Measurements from ENCODE around the gene MSRB1. TPM values are rescaled to one million over a fixed set of nuclear protein-coding genes. Genes with fewer than 3 reads are reported as not detected.
A peak's percentile ranks its signal among the peaks of the same experiment; 100 is the strongest.

Gene MSRB1
- total and polyA plus RNA-seq, 2 of the 13 experiments (the other 11 are each of a cell fraction or from before 2014, with no cell fraction given): 32.1 to 75.4 TPM

GRCh38 chr16:1942810-1943726 lies at the start of gene MSRB1 (continued):
- TF ChIP-seq HNF1A (IDR thresholded peaks at IDR 0.05; ENCODE audit: low read depth): no peak
- TF ChIP-seq HNF1A (CRISPR knock-in tag; IDR thresholded peaks at IDR 0.05; ENCODE audit: borderline replicate concordance): 0 out of 2 replicates have a peak, but pooled peaks have one; percentile 13
- no peak for TF ChIP-seq IRX3 (CRISPR knock-in tag; IDR thresholded peaks at IDR 0.05; ENCODE audit: borderline replicate concordance, low read depth)
- TF ChIP-seq ZNF709 (CRISPR knock-in tag; IDR thresholded peaks at IDR 0.05): peak; percentile 30
- no peak for TF ChIP-seq ZNF572 (CRISPR knock-in tag; IDR thresholded peaks at IDR 0.05)
- peak; percentile 36; the same call in 1 of the 2 replicates for TF ChIP-seq NRL (CRISPR knock-in tag; IDR thresholded peaks at IDR 0.05; ENCODE audit: borderline replicate concordance)
- TF ChIP-seq ZZZ3 (CRISPR knock-in tag; IDR thresholded peaks at IDR 0.05; ENCODE audit: borderline replicate concordance): no peak
- no peak for TF ChIP-seq ZBTB1 (CRISPR knock-in tag; IDR thresholded peaks at IDR 0.05; ENCODE audit: borderline replicate concordance)
- TF ChIP-seq THRA (CRISPR knock-in tag; IDR thresholded peaks at IDR 0.05; ENCODE audit: borderline replicate concordance): no peak
- no peak for TF ChIP-seq ZC3H4 (CRISPR knock-in tag; IDR thresholded peaks at IDR 0.05; ENCODE audit: borderline replicate concordance)
- TF ChIP-seq POLR2AphosphoS2 (IDR thresholded peaks at IDR 0.05; ENCODE audit: low read depth, low read length): no peak
- no peak for TF ChIP-seq RAD51 (IDR thresholded peaks at IDR 0.05; ENCODE audit: borderline replicate concordance)
- TF ChIP-seq NFIB (CRISPR knock-in tag; IDR thresholded peaks at IDR 0.05; ENCODE audit: borderline replicate concordance): no peak
- TF ChIP-seq ZBTB8A (CRISPR knock-in tag; IDR thresholded peaks at IDR 0.05; ENCODE audit: borderline replicate concordance, low read depth): no peak
- TF ChIP-seq ZNF687 (CRISPR knock-in tag; IDR thresholded peaks at IDR 0.05): peak; percentile 95

Data from HepG2 (cell line).